GM19240 (cell line): Measurements from ENCODE around the gene SAV1.

ENCODE experiments used
- DNase-seq: peaks from one replicate; pipeline ENCODE4 v3.0.0; 2011; ENCODE audit warnings: low spot score; ENCODE audit not compliant: insufficient read length

The SAV1 gene

GRCh38 chr14:50610465-50610864 is 57.6 kb downstream of the SAV1 start:
- DNase-seq = no peak

DNA sequence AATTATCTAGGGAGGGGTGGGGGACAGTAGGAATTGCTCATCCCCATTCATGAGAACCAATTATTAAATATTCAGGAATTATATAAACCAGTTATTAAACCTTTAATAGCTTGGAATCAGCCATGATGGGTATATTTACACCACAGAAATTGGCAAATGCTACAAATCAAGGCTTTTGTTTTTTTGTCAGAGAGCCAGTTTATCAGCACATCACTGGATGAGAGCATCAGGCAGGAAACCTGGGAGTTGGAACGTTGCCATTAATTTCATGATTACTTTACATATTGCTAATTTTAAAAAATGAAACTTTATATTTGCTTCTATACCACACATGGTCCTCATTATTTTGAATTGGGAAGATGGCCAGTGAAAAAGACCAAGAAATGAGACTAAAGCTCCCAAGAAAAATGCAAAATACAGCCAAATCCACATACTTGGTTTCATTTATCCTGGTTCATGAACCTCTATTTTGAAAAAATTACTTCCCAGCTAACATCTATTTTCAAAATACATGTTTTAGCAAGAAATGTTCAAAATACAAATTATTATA is 59.7 kb downstream of the SAV1 start:
- DNase-seq = no peak

GRCh38 chr14:50607761-50608160 is 60.3 kb downstream of the SAV1 start:
- DNase-seq = no peak

DNA sequence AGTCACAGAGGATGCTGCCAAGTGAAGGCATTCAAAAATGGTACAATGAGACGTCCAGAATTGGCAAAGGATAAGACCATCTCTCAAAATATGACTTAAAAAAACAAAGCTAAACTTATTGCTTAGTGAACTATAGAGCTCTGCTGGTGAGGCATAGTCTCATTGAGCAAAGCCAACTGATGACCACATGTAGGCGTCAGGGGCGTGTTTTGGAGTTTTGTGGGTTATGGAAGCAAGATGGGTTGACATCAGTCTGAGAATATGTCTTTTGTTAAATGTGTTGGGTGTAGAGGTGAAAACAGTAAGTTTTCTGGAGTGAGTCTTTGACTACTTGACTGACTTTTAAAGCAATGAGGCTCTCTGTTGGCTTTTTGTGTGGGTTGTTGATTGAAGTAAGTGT is 60.9 kb downstream of the SAV1 start:
- DNase-seq = no peak

- no peak for DNase-seq
Measured at GRCh38 chr14:50606468-50606867, 61.6 kb downstream of the SAV1 start.

- DNase-seq = no peak
Measured at GRCh38 chr14:50605766-50606165, 62.3 kb downstream of the SAV1 start.

DNA sequence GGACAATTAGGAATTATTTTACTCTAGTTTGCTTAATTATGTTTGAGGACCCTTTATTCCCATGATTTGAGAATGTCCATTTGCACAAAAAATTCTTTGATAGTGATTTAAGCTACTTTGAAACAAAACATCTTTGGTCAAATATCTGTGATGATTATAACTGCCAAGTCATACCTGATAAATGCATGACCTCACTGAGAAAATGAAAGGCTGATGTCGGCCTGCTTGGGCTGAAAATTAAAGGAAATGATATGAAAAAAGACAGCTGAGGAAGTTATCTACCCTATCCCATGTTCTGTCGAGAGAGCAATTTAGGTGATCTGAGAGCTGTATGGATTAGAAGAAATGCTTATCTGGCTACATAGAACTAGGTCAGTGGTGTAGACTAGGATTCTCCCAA is 64.5 kb downstream of the SAV1 start:
- no peak for DNase-seq

DNA sequence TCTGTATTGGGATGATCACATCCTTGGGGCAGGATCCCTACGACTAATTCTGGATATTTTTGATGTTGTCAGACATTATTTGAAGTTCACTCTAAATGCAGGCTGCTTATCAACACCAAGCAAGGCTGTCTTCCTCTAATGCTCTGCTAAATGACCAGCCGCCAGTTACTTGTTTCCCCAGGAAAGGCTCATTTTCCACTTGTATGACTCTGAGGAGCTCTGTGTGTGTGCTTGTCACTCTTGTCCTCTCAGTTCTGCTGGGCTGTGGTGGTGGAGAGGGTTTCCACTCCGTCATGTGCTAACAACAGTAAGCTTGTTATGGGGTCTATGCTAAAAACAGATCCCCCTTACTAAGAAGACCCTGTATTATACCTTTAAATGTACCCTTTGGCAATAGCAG is 66.1 kb downstream of the SAV1 start:
- DNase-seq = no peak

GRCh38 chr14:50601394-50601793 is 66.7 kb downstream of the SAV1 start:
- DNase-seq = no peak

DNA sequence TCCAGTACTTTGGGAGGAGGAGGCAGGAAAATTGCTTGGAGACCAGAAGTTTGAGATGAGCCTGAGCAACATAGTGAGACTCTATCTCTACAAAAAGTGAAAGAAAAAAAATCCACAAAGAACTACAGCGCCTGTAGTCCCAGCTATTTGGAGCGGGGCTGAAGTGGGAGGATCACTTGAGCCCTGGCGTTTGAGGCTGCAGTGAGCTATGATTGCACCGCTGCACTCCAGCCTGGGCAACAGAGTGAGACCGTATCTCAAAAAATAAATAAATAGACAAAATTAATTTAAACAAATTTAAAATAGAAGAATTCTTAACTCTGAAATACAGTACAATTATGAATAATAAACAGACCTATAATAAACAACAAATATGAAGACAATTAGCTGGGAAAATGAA is 67.3 kb downstream of the SAV1 start:
- no peak for DNase-seq

DNA sequence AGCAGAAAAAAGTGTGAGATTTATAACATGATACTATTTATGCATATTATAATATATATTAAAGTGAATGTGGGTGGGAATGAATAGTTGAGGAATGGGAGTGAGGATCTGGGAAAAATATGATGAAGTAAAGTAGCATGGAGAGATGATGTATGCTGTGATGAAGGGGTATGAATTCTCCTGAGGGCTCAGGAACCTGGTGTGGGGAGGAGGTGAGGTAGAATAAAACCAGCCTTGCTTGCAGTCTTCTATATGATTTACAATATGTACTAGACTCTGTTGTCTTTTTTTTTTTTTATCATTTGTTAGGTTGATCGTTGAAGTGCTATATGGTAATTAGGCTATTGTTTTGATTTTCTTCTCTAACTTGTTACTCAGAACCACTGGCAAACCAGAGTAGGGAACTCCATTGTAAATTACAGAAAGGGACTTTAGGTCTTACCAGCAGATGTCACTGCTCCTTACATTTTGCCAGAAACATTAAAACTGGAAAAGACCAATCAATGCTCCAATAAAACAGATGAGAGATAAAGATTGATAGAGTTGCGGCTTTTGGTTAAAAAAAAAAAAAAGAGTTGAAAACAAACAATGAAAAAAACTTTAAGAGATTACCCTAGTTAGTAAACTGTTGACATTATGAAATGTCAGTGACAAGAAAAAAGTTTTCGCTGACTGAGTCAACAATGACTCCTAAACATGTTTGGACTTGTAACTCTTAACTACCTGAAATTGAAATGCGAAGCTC is 68.2 kb downstream of the SAV1 start:
- no peak for DNase-seq

- no peak for DNase-seq
Measured at GRCh38 chr14:50598765-50599164, 69.3 kb downstream of the SAV1 start.

- DNase-seq = no peak
Measured at GRCh38 chr14:50594577-50595316, 73.4 kb downstream of the SAV1 start.

- no peak for DNase-seq
Measured at GRCh38 chr14:50590464-50590863, 77.6 kb downstream of the SAV1 start.
